ENCODE results near the gene IL1F10. TPM values are rescaled to one million over a fixed set of nuclear protein-coding genes. Genes with fewer than 3 reads are reported as not detected.

The IL1F10 gene
- total RNA-seq, 4 donors from 2014 or later: not detected

GRCh38 chr2:113084249-113085000 is 16.7 kb downstream of the IL1F10 start:
- WGBS: 70% methylated on average over 5 of the region's 5 CpGs
- TF ChIP-seq, protein P1, sequence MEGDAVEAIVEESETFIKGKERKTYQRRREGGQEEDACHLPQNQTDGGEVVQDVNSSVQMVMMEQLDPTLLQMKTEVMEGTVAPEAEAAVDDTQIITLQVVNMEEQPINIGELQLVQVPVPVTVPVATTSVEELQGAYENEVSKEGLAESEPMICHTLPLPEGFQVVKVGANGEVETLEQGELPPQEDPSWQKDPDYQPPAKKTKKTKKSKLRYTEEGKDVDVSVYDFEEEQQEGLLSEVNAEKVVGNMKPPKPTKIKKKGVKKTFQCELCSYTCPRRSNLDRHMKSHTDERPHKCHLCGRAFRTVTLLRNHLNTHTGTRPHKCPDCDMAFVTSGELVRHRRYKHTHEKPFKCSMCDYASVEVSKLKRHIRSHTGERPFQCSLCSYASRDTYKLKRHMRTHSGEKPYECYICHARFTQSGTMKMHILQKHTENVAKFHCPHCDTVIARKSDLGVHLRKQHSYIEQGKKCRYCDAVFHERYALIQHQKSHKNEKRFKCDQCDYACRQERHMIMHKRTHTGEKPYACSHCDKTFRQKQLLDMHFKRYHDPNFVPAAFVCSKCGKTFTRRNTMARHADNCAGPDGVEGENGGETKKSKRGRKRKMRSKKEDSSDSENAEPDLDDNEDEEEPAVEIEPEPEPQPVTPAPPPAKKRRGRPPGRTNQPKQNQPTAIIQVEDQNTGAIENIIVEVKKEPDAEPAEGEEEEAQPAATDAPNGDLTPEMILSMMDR (IDR thresholded peaks at IDR 0.05): no peak
- TF ChIP-seq EP300 (IDR thresholded peaks at IDR 0.05) (no peak), POLR2AphosphoS5 (IDR thresholded peaks at IDR 0.05) (no peak), POLR2A (IDR thresholded peaks at IDR 0.05; ENCODE audit: low read depth) (no peak)
- intact Hi-C loops (cut with DNase I): no loop called here

GRCh38 chr2:113085542-113085941 is 17.8 kb downstream of the IL1F10 start:
- 77% methylated on average over 2 of the region's 2 CpGs for WGBS
- peaks cover 0 to 22% (median 0%) of the 10 kb centered on the region in 4 donors for H3K27me3 ChIP-seq
- H3K4me3 ChIP-seq: no peak overlapping the region
- DNase-seq (ENCODE audit: extremely low spot score): no peak
- intact Hi-C loops (cut with DNase I): no loop called here
- TF ChIP-seq EP300 (IDR thresholded peaks at IDR 0.05) (no peak), POLR2AphosphoS5 (IDR thresholded peaks at IDR 0.05) (no peak), POLR2A (IDR thresholded peaks at IDR 0.05; ENCODE audit: low read depth) (no peak)
- TF ChIP-seq, protein P1 (IDR thresholded peaks at IDR 0.05): no peak
- H3K36me3 ChIP-seq: no peaks in the 10 kb centered on the region
- H3K4me1 ChIP-seq: no peaks in the 10 kb centered on the region
- no peak overlapping the region for H3K27ac ChIP-seq (replicated peaks in 1 of 4)
- peaks cover 0 to 7% (median 0%) of the 10 kb centered on the region in 4 donors for H3K9me3 ChIP-seq

More at GRCh38 chr2:113084249-113085000, 16.7 kb downstream of the IL1F10 start:
- Histone ChIP-seq H3K9me3 (peaks cover 0 to 7% (median 0%) of the 10 kb centered on the region in 4 donors), H3K4me3 (no peak overlapping the region), H3K36me3 (no peaks in the 10 kb centered on the region), H3K27me3 (peaks cover 0 to 22% (median 0%) of the 10 kb centered on the region in 4 donors), H3K27ac (replicated peaks in 1 of 4) (no peak overlapping the region), H3K4me1 (no peaks in the 10 kb centered on the region)
- DNase-seq (ENCODE audit: extremely low spot score): peak; percentile 24

GRCh38 chr2:113088213-113088992 is 20.6 kb downstream of the IL1F10 start:
- TF ChIP-seq, protein P1 (IDR thresholded peaks at IDR 0.05): no peak
- no peak for TF ChIP-seq EP300 (IDR thresholded peaks at IDR 0.05)
- no peak for TF ChIP-seq POLR2AphosphoS5 (IDR thresholded peaks at IDR 0.05)
- TF ChIP-seq POLR2A (IDR thresholded peaks at IDR 0.05; ENCODE audit: low read depth): no peak

DNA sequence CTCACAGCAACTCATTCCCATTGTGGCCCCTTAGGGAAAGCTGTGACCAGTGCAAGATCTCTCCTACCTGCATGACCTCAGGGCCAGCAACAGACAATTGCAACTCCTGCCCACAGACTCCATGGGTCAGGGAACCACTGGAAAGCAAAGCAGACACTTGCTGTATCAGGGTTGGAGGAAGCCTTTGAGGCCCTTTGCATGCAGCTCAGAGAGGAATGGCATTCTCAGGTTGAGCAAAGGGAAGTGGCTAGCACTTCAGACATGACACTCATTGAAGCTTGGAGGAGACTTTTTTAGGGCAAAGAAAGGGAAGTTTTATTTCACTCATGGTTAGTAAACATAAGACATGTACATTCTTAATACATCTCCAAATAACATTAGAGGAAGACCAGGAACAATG is 22.1 kb downstream of the IL1F10 start:
- TF ChIP-seq, protein P1 (IDR thresholded peaks at IDR 0.05): no peak
- TF ChIP-seq POLR2A (IDR thresholded peaks at IDR 0.05; ENCODE audit: low read depth): no peak
- TF ChIP-seq POLR2AphosphoS5 (IDR thresholded peaks at IDR 0.05): no peak
- no peak for TF ChIP-seq EP300 (IDR thresholded peaks at IDR 0.05)
- H3K27ac ChIP-seq (replicated peaks in 1 of 4): no peak overlapping the region
- peaks cover 0 to 7% (median 0%) of the 10 kb centered on the region in 4 donors for H3K9me3 ChIP-seq
- H3K4me1 ChIP-seq: no peaks in the 10 kb centered on the region
- intact Hi-C loops (cut with DNase I): no loop called here
- H3K4me3 ChIP-seq: no peak overlapping the region
- no peaks in the 10 kb centered on the region for H3K36me3 ChIP-seq
- peaks cover 0 to 14% (median 0%) of the 10 kb centered on the region in 4 donors for H3K27me3 ChIP-seq
- peak; percentile 50 for DNase-seq (ENCODE audit: extremely low spot score)

More at GRCh38 chr2:113088213-113088992, 20.6 kb downstream of the IL1F10 start:
- Histone ChIP-seq H3K27me3 (peaks cover 0 to 14% (median 0%) of the 10 kb centered on the region in 4 donors), H3K4me1 (no peaks in the 10 kb centered on the region), H3K36me3 (no peaks in the 10 kb centered on the region), H3K4me3 (no peak overlapping the region), H3K9me3 (peaks cover 0 to 7% (median 0%) of the 10 kb centered on the region in 4 donors), H3K27ac (replicated peaks in 1 of 4) (no peak overlapping the region)
- intact Hi-C loops (cut with DNase I): no loop called here
- DNase-seq (ENCODE audit: extremely low spot score): peak; percentile 29

Data from esophagus muscularis mucosa (tissue), 4 donors.